ENCODE measurements around the gene NIFK.
"Not testable (repeated sequence)": the region's sequence is repeated elsewhere in the genome, so short reads cannot be mapped to it uniquely, and the experiment has no call there.

The NIFK gene

DNA sequence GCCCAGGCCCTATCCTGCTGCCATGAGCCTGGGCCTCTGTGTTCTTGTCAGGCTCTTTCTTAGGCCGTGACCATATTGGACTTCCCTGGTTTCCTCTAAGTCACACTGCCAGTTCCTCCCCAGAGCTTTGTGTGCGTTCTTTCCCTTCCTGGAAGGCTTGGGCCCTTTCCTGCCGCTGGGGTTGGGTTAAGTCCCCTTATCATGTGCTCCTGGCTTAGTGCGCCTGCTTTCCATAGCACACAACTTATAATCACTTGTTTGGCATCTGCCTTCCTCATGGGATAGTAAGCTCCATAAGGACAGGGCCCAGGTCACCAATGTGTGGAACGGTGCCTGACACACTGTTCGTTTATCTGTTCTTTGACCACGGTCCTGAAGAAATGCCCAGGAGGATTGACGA is 31.3 kb downstream of the NIFK start:
- H3K4me3 ChIP-seq (ENCODE audit: low read length) = no peak overlapping the region
- DNase-seq (ENCODE audit: low read depth) = no peak
- no peak for TF ChIP-seq CTCF (conservative IDR thresholded peaks at IDR 0.05; ENCODE audit: low read length)

DNA sequence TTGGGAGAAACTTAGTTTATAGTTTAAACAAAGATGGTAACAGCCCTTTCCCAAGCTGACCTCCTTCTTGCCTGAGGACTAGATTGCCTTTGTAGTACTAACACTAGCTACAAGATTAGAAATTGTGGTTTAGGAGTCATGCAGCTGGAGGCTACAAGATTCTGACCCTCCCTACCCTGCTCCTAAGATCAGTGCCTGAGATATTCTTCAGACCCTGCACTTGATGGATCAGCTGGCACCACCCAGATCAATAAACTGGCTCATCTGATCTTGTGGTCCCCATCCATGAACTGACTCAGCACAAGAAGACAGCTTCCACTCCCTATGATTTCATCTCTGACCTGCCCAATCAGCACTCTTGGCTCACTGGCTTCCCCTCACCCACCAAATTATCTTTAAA is 34.9 kb downstream of the NIFK start:
- DNase-seq (ENCODE audit: low read depth); H3K4me3 ChIP-seq (ENCODE audit: low read length): not testable (repeated sequence)

DNA sequence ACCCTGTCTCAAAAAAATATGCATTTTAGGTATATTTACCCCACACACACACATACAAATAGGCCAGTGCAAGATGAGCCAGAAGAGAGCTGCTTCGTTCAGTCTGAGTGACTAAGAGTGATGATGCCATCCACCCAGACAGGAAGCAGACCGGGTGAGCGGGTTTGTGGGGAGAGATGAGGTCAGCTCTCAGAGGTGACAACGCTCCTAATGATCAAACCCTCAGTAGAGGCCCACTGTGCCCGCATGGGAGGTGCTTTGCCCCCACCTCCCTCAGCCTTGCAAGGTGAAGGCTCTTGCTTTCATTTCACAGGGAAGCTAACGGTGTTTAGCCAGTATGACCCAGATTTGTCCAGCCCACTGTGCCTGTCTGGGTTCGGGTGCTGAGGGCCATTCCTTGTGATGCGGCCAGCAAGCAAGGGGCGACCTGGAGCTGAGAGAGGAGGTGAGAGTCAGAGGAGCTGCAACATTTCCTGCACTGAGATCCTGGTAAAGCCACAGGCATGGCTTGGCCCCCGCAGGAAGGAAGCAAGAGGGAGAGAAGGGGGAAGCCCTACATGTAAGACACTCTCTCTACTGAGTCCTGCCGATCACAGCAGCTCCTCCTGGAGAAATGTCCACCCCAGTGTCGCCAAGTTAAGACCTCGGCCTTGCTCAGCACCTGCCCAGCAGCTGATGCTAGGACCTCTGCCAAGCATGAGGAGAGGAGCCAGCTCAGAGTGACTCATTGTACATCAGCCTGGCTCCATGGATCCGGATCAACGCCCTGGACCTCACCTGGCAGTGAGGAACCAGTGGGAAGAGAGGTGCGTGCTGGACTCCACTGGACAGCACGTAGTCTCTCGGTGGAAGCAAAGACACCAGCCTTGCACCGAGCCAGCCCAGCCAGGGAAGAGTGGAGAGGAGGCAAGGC is 37.0 kb downstream of the NIFK start:
- TF ChIP-seq CTCF (conservative IDR thresholded peaks at IDR 0.05; ENCODE audit: low read length) = no peak
- DNase-seq (ENCODE audit: low read depth) = peak; percentile 76
- no peak overlapping the region; the same call in 1 of the 2 replicates for H3K4me3 ChIP-seq (ENCODE audit: low read length)

DNA sequence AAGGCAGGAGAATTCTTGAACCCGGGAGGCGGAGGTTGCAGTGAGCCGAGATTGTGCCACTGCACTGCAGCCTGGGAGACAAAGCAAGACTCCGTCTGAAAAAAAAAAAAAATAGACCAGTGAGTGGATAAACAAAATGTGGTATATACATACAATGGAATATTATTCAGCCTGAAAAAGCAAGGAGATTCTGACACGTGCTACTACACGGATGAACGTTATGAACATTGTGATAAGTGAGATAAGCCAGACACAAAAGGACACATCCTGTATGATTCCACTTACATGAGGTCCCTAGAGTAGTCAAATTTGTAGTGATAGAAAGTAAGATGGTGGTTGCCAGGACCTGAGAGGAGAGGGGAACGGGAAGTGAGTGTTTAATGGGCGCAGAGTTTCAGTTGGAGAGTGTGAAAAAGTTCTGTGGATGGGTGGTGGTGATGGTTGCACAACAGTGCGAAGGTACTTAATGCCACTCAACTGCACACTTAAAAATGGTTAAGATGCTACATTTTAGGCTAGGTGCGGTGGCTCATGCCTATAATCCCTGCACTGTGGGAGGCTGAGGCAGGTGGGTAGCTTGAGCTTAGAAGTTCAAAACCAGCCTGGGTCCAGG is 38.3 kb downstream of the NIFK start:
- TF ChIP-seq CTCF (conservative IDR thresholded peaks at IDR 0.05; ENCODE audit: low read length) = no peak
- no peak overlapping the region for H3K4me3 ChIP-seq (ENCODE audit: low read length)
- DNase-seq (ENCODE audit: low read depth) = no peak

DNA sequence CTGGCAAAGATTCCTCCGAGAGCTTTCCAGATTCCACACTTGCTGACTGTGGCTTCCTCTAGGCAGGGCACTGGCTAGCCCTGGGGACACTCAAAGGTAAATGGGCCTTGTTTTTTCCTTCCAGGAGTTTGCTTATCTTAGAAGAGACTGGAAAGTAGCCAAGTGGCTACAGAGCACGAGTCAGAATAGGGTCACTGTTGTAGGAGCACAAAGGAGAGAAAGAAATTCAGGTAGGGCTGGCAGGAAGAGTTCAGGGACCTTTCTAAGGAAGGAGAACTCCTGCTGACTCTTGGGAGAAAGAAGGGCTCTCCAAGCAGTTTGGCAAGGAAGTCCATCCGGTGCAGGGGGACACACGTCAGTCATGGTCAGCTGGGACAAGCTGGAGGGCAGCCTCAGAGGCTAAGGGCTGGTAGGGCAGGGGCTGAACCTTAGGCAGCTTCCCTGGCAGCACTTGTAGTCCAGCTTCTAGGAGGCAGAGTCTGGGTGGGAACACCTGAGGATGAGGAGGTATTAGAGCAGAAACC is 39.5 kb downstream of the NIFK start:
- no peak for DNase-seq (ENCODE audit: low read depth)
- TF ChIP-seq CTCF (conservative IDR thresholded peaks at IDR 0.05; ENCODE audit: low read length) = no peak

GRCh38 chr2:121696410-121696930 is 40.2 kb downstream of the NIFK start:
- no peak for TF ChIP-seq CTCF (conservative IDR thresholded peaks at IDR 0.05; ENCODE audit: low read length)
- H3K4me3 ChIP-seq (ENCODE audit: low read length) = no peak overlapping the region
- DNase-seq (ENCODE audit: low read depth) = no peak

More for the DNA sequence above, 39.5 kb downstream of the NIFK start:
- no peak overlapping the region for H3K4me3 ChIP-seq (ENCODE audit: low read length)

DNA sequence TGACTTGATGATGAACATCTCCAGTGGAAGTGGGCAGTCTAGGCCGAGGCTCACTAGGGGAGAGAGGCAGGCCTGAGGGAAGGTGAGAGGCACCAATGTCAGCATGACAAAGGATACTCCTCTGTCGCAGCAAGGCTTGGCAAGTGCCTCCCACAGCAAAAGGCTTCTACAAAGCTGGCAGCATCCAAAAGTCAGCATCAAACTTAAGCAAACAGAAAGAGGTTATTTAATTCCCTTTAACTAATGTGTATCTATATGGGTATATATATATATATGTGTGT is 41.6 kb downstream of the NIFK start:
- no peak for DNase-seq (ENCODE audit: low read depth)
- no peak for TF ChIP-seq CTCF (conservative IDR thresholded peaks at IDR 0.05; ENCODE audit: low read length)

More for the DNA sequence above, 41.6 kb downstream of the NIFK start:
- H3K4me3 ChIP-seq (ENCODE audit: low read length) = no peak overlapping the region
